HL-60/S4 treated with retinoic acid at 250 ng/mL for 4 days and 3 days (cell line): ENCODE results near the gene CDH4.

Source experiments
- in situ Hi-C: fragments of 300-500 bp; cut with MboI; formaldehyde crosslinking; loops from 2 replicates; pipeline ENCODE4 v1.7.0; 2022; ENCODE audit warnings: low sequenced_read_pairs

Gene CDH4

DNA sequence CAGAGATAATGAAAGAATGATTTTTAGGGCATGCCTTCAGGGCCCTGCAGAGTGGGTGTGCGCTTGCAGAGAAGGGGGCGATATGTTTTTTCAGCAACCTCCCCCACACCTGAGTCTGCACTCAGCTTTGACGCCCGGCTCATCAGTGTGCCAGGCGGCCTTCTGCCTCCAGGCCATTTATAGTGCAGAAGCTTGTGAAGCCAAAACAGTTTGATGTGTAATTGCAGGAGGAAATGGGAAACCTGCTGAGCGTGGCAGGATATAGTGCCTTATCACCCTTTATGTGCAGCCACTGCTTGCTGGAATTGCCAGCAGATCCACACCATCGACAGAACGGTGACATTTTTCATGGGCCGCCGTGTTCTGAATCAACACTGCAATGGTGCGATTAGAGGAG lies 178.2 kb downstream of the CDH4 start:
- in situ Hi-C loops = no loop called here

GRCh38 chr20:61433176-61433575 lies 181.1 kb downstream of the CDH4 start:
- in situ Hi-C loops = no loop called here

GRCh38 chr20:61433816-61434215 lies 181.8 kb downstream of the CDH4 start:
- in situ Hi-C loops = no loop called here

DNA sequence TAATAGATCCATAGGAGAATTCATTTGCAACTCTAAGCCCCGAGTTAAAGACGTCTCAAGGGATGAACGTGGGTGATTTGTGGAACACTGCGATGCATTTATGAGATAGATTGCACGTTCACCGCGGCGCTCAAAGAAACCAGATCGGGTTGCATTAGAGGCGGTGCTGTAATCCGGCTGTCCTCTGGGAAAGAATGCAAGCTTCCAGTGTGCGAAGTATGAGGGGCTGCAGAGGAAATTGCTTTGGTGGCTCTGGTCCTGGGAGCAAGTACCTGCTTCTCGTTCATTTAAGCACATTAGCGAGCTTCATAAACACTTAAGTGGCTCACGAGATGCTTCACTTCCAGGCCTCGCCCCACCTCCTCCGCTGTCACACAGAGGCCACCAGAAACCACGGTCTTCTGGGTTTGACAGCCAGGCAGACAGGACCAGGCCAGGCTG lies 182.3 kb downstream of the CDH4 start:
- in situ Hi-C loops = no loop called here

DNA sequence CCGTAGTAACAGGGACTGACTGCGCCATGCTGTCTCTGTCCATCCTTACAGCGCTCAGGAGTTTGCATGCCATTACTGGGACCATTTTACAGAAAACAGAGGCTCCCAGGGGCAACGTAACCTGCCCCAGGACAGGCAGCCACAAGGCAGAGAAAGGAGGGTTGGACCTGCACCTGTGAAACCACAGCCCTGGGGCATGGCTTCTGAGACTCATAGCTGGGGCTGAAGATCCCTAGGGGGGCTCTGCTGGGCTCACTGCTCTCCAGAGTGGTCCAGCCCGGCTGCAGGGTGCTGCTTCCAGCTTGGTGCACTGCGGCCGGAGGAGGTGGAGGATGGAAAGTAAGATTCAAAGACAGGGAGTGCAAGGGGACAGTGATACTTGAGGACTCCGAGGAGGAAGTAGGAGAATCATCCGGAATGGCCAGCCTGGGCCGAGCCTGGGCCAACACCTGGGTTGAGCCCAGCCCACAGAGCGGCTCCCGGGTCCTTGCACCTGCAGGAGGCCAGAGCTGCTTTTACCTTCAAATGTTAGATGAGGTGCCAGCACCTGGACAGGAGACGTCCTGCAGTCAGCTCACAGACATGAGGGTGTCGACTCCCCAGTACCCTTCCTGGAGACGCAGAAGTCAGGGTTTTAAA lies 183.2 kb downstream of the CDH4 start:
- in situ Hi-C loops = no loop called here

GRCh38 chr20:61435823-61436220 lies 183.8 kb downstream of the CDH4 start:
- in situ Hi-C loops = no loop called here

DNA sequence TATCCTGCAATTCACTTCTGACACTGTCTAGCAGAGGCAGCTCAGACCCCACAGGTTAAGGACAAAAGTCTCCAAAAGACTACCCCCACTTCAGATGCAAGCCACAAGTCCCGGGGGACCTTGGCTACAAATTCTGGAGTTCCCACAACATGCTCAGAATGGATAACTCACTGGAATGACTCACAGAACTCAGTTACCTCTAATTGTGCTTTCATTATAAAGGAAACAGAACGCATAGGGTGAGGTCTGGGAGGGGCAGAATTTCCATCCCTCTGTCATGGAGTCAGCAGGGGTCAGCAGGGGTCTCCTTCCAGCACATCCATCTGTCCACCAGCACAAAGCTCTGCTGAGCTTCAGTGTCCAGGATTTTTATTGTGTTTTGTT lies 184.2 kb downstream of the CDH4 start:
- in situ Hi-C loops = no loop called here

- in situ Hi-C loops = no loop called here
Measured at GRCh38 chr20:61436667-61437279, 184.7 kb downstream of the CDH4 start.

GRCh38 chr20:61437280-61438206 lies 185.5 kb downstream of the CDH4 start:
- in situ Hi-C loops = no loop called here

DNA sequence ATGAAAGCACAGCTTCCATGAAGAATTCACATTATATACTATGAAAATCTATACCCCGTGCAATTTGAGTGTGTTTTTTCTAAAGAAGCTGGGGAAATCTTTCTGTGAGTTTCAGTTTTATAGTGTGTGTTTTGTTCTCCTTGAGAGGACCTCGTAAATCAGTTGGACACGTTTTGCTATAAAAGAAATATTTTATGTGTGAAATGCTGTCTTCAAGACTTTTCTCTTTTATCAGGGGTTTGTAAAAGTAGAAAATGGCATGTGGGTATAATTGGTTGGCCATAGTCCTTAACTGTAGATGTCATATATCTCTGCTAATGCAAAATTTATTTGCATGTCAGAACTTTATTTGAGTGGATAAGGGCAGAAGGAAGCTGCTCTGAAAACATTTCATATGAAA lies 186.2 kb downstream of the CDH4 start:
- in situ Hi-C loops = no loop called here

DNA sequence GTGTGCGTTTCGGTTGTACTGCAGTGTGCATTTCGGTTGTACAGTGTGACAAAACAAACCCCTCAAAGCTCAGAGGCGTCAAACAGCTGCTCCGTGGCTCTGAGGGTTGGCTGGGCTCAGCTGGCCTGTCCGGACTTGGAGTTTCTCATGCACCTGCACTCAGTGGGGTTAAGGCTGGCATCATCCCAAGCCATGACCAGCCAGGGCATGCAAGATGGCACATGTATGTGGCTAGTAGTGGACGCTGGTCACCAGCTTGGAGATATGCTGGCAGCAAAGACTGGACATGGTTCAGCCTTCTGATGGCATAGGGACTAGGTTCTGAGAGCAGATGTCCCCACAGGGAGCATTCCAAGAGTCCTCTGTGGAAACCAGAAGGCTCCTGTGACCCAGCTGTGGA lies 187.2 kb downstream of the CDH4 start:
- in situ Hi-C loops = no loop called here

DNA sequence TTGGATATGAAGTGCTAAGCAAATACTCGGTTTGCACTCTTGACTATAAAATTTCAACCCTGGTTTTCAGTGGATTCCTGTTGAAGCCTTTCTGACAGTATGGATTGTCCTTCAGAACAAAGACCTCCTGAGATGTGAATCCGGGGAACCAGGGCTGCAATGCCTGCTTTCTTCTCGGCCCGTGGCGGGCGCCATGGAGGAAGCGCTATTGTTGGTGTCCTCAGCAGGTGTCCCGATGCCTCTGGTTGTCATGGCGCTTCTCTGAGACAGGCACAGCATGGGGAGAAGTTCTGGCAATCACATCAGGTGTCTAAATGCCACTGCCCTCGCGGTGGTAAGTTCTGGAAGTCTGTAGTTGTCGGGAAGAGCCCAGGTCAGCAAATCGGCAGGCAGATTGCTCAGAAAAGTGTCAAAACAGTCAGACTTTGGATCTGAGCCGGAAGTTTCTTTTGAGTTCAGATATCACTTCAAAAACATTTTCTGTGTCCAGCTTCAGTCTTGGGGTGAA lies 188.5 kb downstream of the CDH4 start:
- in situ Hi-C loops = no loop called here

DNA sequence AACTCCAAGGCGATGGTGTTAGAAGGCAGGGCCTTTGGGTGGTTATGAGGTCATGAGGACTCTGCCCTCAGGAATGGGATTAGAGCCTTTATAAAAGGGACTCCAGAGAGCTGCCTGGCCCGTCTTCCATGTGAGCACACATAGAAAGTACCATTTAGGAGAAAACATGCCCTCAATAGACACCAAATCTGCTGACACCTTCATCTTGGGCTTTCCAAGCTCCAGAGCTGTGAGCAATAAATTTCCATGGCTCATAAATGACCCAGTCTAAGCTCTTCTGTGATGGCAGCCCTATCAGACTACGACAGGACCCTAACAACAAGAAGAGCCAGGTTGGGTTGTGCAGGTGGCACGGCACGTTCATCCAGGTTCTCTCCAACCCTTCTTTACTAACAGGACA lies 189.5 kb downstream of the CDH4 start:
- in situ Hi-C loops = no loop called here

GRCh38 chr20:61442075-61442670 lies 190.1 kb downstream of the CDH4 start:
- in situ Hi-C loops = no loop called here

- in situ Hi-C loops = no loop called here
Measured at GRCh38 chr20:61442718-61443117, 190.7 kb downstream of the CDH4 start.

- in situ Hi-C loops = no loop called here
Measured at GRCh38 chr20:61443443-61444126, 191.5 kb downstream of the CDH4 start.

- in situ Hi-C loops = no loop called here
Measured at GRCh38 chr20:61444637-61445036, 192.6 kb downstream of the CDH4 start.

DNA sequence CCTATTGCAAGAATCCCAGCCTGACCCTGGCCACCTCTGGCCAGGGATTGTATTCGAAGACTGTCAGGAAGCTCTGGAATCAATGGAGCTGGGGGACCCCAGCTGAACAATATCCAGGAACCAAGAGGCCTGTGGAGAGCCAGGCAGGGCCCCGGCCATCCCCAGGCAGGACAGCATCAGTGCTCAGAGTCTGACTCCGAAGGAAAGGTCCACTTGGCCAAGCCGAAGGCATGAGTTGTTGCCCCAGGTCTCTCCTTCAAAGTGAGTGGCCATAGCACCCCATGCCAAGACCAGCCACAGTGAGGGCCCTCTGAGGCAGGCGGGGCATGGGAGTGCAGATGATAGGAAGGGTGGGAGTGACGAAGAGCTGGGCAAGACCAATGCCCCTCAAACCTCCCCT lies 193.1 kb downstream of the CDH4 start:
- in situ Hi-C loops = no loop called here

- in situ Hi-C loops = no loop called here
Measured at GRCh38 chr20:61445741-61446140, 193.7 kb downstream of the CDH4 start.

DNA sequence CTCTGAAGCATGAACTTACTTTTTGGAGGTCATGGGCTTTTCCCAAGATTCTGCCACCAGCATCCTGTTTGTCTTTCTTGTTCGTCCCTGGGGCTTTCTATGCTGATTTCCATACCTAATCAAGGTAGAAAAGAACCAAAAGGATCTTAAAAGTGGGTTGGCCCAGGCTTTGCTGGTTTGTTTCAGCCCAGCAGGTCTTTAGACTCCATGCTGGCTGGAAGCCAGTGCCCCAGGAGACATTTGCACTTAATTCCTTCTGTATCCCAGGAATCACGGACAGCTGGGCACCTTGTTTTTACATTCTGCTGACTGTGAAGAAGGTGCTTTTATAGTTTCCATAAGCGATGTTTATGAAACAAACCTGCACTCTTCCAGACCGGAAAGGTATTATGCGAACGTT lies 195.9 kb downstream of the CDH4 start:
- in situ Hi-C loops = no loop called here

DNA sequence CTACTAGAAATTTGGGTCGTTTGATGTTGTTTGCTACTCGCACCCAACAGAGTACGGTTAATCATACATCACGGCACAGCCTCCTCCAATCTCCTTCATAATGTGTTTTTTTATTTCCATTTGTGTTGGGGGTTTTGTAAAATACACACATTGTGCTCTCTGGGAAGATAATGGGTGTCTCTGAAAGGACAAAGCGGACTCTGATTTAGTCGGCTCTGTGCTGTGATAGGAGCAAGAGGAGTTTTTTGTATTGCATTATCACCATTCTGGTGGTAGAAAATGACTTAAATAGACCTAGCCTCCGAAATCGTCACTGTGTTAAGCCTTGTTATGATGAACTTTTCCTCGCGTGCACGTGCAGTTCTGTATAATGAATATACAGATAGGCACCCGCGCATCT lies 196.3 kb downstream of the CDH4 start:
- in situ Hi-C loops = no loop called here
